ENCODE data around the gene MRRF. TPM values are rescaled to one million over a fixed set of nuclear protein-coding genes. Genes with fewer than 3 reads are reported as not detected.

Gene MRRF
- total RNA-seq, 1 donor from 2014 or later = 44.4 TPM

- H2AFZ ChIP-seq (replicated peaks) = no peak overlapping the region
- no peaks in the 10 kb centered on the region for H3K9me3 ChIP-seq (ENCODE audit: low read depth)
- H3K4me1 ChIP-seq = peaks cover 2% of the 10 kb centered on the region
- H3K4me2 ChIP-seq = no peak overlapping the region
- no peaks in the 10 kb centered on the region for H3K27me3 Mint-ChIP-seq (ENCODE audit: insufficient read depth, low read depth)
- no peak overlapping the region for H3K27ac Mint-ChIP-seq
- no peaks in the 10 kb centered on the region for H3K27me3 ChIP-seq
- peaks cover 3% of the 10 kb centered on the region for H4K20me1 ChIP-seq (ENCODE audit: low read depth)
- H3K4me3 Mint-ChIP-seq = no peak overlapping the region
- H3K4me3 ChIP-seq = no peak overlapping the region
- no peaks in the 10 kb centered on the region for H3K79me2 ChIP-seq (ENCODE audit: low read depth)
- H3K36me3 ChIP-seq = no peaks in the 10 kb centered on the region
- H3K9me3 Mint-ChIP-seq = no peaks in the 10 kb centered on the region
- TF ChIP-seq CTCF (IDR thresholded peaks at IDR 0.05) = no peak
- no peak for TF ChIP-seq EZH2phosphoT487 (IDR thresholded peaks at IDR 0.05)
- no peak for TF ChIP-seq EZH2 (IDR thresholded peaks at IDR 0.05)
- H3K36me3 Mint-ChIP-seq = peaks cover 6% of the 10 kb centered on the region
- H3F3A ChIP-seq (ENCODE audit: low read depth) = peaks cover 11% of the 10 kb centered on the region
- DNase-seq (ENCODE audit: low spot score) = no peak
- H3K4me1 Mint-ChIP-seq = peaks cover 7% of the 10 kb centered on the region
- H3K9ac ChIP-seq = no peak overlapping the region
- H3K27ac ChIP-seq = peak overlapping the region; percentile 41
Measured at GRCh38 chr9:122315534-122315933, 50.9 kb downstream of the MRRF start.

GRCh38 chr9:122318284-122318683 is 53.6 kb downstream of the MRRF start:
- H3K9me3 ChIP-seq (ENCODE audit: low read depth) = no peaks in the 10 kb centered on the region
- H3K27me3 ChIP-seq = no peaks in the 10 kb centered on the region
- peaks cover 14% of the 10 kb centered on the region for H3F3A ChIP-seq (ENCODE audit: low read depth)
- no peak for TF ChIP-seq CTCF (IDR thresholded peaks at IDR 0.05)
- TF ChIP-seq EZH2 (IDR thresholded peaks at IDR 0.05) = no peak
- TF ChIP-seq EZH2phosphoT487 (IDR thresholded peaks at IDR 0.05) = no peak
- Mint-ChIP-seq H3K27ac (no peak overlapping the region), H3K4me1 (peaks cover 11% of the 10 kb centered on the region), H3K27me3 (ENCODE audit: insufficient read depth, low read depth) (peaks cover 2% of the 10 kb centered on the region), H3K4me3 (no peak overlapping the region), H3K9me3 (no peaks in the 10 kb centered on the region), H3K36me3 (peaks cover 12% of the 10 kb centered on the region)
- no peak overlapping the region for H3K9ac ChIP-seq
- H2AFZ ChIP-seq (replicated peaks) = no peak overlapping the region
- no peaks in the 10 kb centered on the region for H3K79me2 ChIP-seq (ENCODE audit: low read depth)
- no peak for DNase-seq (ENCODE audit: low spot score)
- peaks cover 6% of the 10 kb centered on the region for H3K4me1 ChIP-seq
- no peak overlapping the region for H3K4me3 ChIP-seq
- H3K27ac ChIP-seq = no peak overlapping the region
- H3K36me3 ChIP-seq = no peaks in the 10 kb centered on the region
- H4K20me1 ChIP-seq (ENCODE audit: low read depth) = peaks cover 3% of the 10 kb centered on the region
- H3K4me2 ChIP-seq = no peak overlapping the region

- Mint-ChIP-seq H3K36me3 (peaks cover 6% of the 10 kb centered on the region), H3K27ac (no peak overlapping the region), H3K4me1 (peaks cover 11% of the 10 kb centered on the region), H3K4me3 (no peak overlapping the region), H3K27me3 (ENCODE audit: insufficient read depth, low read depth) (peaks cover 2% of the 10 kb centered on the region), H3K9me3 (no peaks in the 10 kb centered on the region)
- no peak overlapping the region for H3K4me3 ChIP-seq
- H3K27me3 ChIP-seq = no peaks in the 10 kb centered on the region
- no peak overlapping the region for H3K27ac ChIP-seq
- H3K79me2 ChIP-seq (ENCODE audit: low read depth) = no peaks in the 10 kb centered on the region
- no peak overlapping the region for H2AFZ ChIP-seq (replicated peaks)
- H3K4me2 ChIP-seq = no peak overlapping the region
- H3F3A ChIP-seq (ENCODE audit: low read depth) = peaks cover 10% of the 10 kb centered on the region
- no peak for DNase-seq (ENCODE audit: low spot score)
- H4K20me1 ChIP-seq (ENCODE audit: low read depth) = no peaks in the 10 kb centered on the region
- no peaks in the 10 kb centered on the region for H3K9me3 ChIP-seq (ENCODE audit: low read depth)
- TF ChIP-seq EZH2 (IDR thresholded peaks at IDR 0.05) (no peak), CTCF (IDR thresholded peaks at IDR 0.05) (no peak), EZH2phosphoT487 (IDR thresholded peaks at IDR 0.05) (no peak)
- peaks cover 6% of the 10 kb centered on the region for H3K4me1 ChIP-seq
- no peak overlapping the region for H3K9ac ChIP-seq
- H3K36me3 ChIP-seq = no peaks in the 10 kb centered on the region
Measured at GRCh38 chr9:122320413-122320881, 55.8 kb downstream of the MRRF start.
